ENCODE data around the gene BARHL1. TPM values are rescaled to one million over a fixed set of nuclear protein-coding genes. Genes with fewer than 3 reads are reported as not detected.

Gene BARHL1
- polyA plus RNA-seq, 1 of the 3 experiments (the other 2 are of a cell fraction) = not detected

DNA sequence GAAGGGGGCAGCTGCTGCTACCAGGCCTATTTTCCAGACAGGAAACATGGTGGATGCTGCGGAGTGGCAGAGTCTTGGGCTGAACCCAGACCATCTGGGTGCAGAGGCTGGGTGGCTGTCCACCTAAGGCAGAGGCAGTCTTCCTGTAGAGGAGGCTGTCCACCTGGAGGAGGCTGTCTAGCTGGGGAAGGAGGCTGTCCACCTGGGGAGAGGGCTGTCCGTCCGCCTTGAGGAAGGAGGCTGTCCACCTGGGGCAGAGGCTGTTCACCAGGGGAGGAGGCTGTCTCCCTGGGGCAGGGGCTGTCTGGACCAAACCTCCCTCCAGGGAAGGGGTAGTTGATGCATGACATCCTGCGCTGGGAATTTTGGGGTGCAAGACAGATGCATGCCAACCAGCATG, 39.2 kb upstream of the BARHL1 start:
- Histone ChIP-seq H2AFZ (ENCODE audit: low read depth) (no peak overlapping the region), H3K79me2 (ENCODE audit: insufficient read depth) (no peaks in the 10 kb centered on the region), H4K20me1 (ENCODE audit: insufficient read depth) (no peaks in the 10 kb centered on the region), H3K4me3 (ENCODE audit: low read depth in 2 of 2, low read length in 1 of 2) (no peak overlapping the region), H3K4me1 (ENCODE audit: control insufficient read depth in 1 of 2, insufficient read depth in 2 of 2, low read depth in 1 of 2, low read length in 1 of 2) (peaks cover 0 to 48% of the 10 kb centered on the region in 2 experiments; a peak in 1 of 4 replicates), H3K27me3 (ENCODE audit: insufficient read depth) (no peaks in the 10 kb centered on the region), H3F3A (replicated peaks; ENCODE audit: insufficient read depth) (no peaks in the 10 kb centered on the region), H3K9me2 (no peaks in the 10 kb centered on the region), H3K9me3 (no peaks in the 10 kb centered on the region), H3K4me2 (no peak overlapping the region), H3K27ac (ENCODE audit: low read depth in 2 of 2, low read length in 1 of 2) (no peak overlapping the region), H3K9ac (no peak overlapping the region), H3K36me3 (replicated peaks in 1 of 2; ENCODE audit: control insufficient read depth in 1 of 2, insufficient read depth in 2 of 2, low read length in 1 of 2) (no peaks in the 10 kb centered on the region)
- no peak for TF ChIP-seq ELF1 (IDR thresholded peaks at IDR 0.05)
- no peak for TF ChIP-seq YY1 (IDR thresholded peaks at IDR 0.05; ENCODE audit: low read depth)
- TF ChIP-seq RAD21 (IDR thresholded peaks at IDR 0.05; ENCODE audit: low read length) = no peak
- TF ChIP-seq, protein P1, sequence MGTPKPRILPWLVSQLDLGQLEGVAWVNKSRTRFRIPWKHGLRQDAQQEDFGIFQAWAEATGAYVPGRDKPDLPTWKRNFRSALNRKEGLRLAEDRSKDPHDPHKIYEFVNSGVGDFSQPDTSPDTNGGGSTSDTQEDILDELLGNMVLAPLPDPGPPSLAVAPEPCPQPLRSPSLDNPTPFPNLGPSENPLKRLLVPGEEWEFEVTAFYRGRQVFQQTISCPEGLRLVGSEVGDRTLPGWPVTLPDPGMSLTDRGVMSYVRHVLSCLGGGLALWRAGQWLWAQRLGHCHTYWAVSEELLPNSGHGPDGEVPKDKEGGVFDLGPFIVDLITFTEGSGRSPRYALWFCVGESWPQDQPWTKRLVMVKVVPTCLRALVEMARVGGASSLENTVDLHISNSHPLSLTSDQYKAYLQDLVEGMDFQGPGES (IDR thresholded peaks at IDR 0.05; ENCODE audit: low read depth, low read length) = no peak
- TF ChIP-seq FOSL2 (IDR thresholded peaks at IDR 0.05; ENCODE audit: borderline replicate concordance, low read depth) = no peak
- TF ChIP-seq, protein P2, sequence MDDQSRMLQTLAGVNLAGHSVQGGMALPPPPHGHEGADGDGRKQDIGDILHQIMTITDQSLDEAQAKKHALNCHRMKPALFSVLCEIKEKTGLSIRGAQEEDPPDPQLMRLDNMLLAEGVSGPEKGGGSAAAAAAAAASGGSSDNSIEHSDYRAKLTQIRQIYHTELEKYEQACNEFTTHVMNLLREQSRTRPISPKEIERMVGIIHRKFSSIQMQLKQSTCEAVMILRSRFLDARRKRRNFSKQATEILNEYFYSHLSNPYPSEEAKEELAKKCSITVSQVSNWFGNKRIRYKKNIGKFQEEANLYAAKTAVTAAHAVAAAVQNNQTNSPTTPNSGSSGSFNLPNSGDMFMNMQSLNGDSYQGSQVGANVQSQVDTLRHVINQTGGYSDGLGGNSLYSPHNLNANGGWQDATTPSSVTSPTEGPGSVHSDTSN (IDR thresholded peaks at IDR 0.05) = no peak
- no peak for DNase-seq
- ChIA-PET CTCF (interaction anchor here (2.7 kb wide), 1 partner anchor 32 kb away, joined by 8 read pairs; no protein-coding TSS in a partner anchor), POLR2A (no interaction called here)
- WGBS (ENCODE audit: low lambda C conversion rate) = 95% methylated on average over 2 of the region's 4 CpGs

DNA sequence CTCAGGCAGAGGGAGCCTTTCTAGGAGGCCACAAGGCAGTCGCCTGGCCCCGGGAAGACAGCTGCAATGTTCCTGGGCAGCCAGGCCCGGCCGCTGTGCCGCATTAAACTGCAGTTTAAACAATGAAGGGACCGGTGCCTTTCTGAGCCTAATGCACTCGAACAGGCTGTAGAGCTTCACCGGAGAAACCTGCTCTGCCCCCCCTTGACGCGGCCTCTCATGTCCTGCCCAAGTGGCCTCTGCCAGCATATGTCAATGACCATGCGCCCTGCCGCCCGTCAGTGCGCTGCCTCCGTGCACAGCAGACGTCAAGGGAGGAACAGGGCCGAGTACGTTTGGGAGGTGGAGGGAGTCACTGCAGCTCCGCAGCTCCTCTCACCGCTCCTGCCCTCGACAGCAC, 38.4 kb upstream of the BARHL1 start:
- H3K27me3 ChIP-seq (ENCODE audit: insufficient read depth) = no peaks in the 10 kb centered on the region
- no peaks in the 10 kb centered on the region for H3K9me3 ChIP-seq
- peaks cover 0 to 49% of the 10 kb centered on the region in 2 experiments; a peak in 1 of 4 replicates for H3K4me1 ChIP-seq (ENCODE audit: control insufficient read depth in 1 of 2, insufficient read depth in 2 of 2, low read depth in 1 of 2, low read length in 1 of 2)
- no peaks in the 10 kb centered on the region for H3F3A ChIP-seq (replicated peaks; ENCODE audit: insufficient read depth)
- DNase-seq = no peak
- no peak overlapping the region for H3K4me3 ChIP-seq (ENCODE audit: low read depth in 2 of 2, low read length in 1 of 2)
- CTCF ChIA-PET = interaction anchor here (0.8 to 2.7 kb wide), 2 partner anchors 31 to 134 kb away, joined by 3 to 8 read pairs; partner anchors contain the start of gene CFAP77
- 89% methylated on average over 14 of the region's 21 CpGs for WGBS (ENCODE audit: low lambda C conversion rate)
- no peaks in the 10 kb centered on the region for H3K36me3 ChIP-seq (replicated peaks in 1 of 2; ENCODE audit: control insufficient read depth in 1 of 2, insufficient read depth in 2 of 2, low read length in 1 of 2)
- no peaks in the 10 kb centered on the region for H3K79me2 ChIP-seq (ENCODE audit: insufficient read depth)
- no peaks in the 10 kb centered on the region for H4K20me1 ChIP-seq (ENCODE audit: insufficient read depth)
- H3K9me2 ChIP-seq = no peaks in the 10 kb centered on the region
- POLR2A ChIA-PET = no interaction called here
- H3K9ac ChIP-seq = no peak overlapping the region
- H3K27ac ChIP-seq (ENCODE audit: low read depth in 2 of 2, low read length in 1 of 2) = no peak overlapping the region
- no peak overlapping the region for H2AFZ ChIP-seq (ENCODE audit: low read depth)
- no peak overlapping the region for H3K4me2 ChIP-seq
- TF ChIP-seq TAF1 (IDR thresholded peaks at IDR 0.05; ENCODE audit: borderline replicate concordance, low read depth, low read length) = no peak
- TF ChIP-seq POLR2AphosphoS5 (IDR thresholded peaks at IDR 0.05; ENCODE audit: low read depth, low read length) = no peak
- TF ChIP-seq FOSL2 (IDR thresholded peaks at IDR 0.05; ENCODE audit: borderline replicate concordance, low read depth) = no peak
- TF ChIP-seq GABPA (IDR thresholded peaks at IDR 0.05; ENCODE audit: low read depth) = no peak
- no peak for TF ChIP-seq SMC3 (IDR thresholded peaks at IDR 0.05; ENCODE audit: low read depth, low read length)
- TF ChIP-seq, protein P1 (IDR thresholded peaks at IDR 0.05; ENCODE audit: low read depth, low read length) = no peak
- no peak for TF ChIP-seq FOXM1 (IDR thresholded peaks at IDR 0.05; ENCODE audit: low read depth)
- no peak for TF ChIP-seq EP300 (IDR thresholded peaks at IDR 0.05; ENCODE audit: borderline replicate concordance in 1 of 2, low read depth in 1 of 2, low read length in 1 of 2)
- no peak for TF ChIP-seq NRF1 (IDR thresholded peaks at IDR 0.05; ENCODE audit: low read depth, low read length)
- no peak for TF ChIP-seq YY1 (IDR thresholded peaks at IDR 0.05; ENCODE audit: low read depth)
- no peak for TF ChIP-seq USF2 (IDR thresholded peaks at IDR 0.05; ENCODE audit: borderline replicate concordance, low read depth, low read length)
- TF ChIP-seq, protein P3, sequence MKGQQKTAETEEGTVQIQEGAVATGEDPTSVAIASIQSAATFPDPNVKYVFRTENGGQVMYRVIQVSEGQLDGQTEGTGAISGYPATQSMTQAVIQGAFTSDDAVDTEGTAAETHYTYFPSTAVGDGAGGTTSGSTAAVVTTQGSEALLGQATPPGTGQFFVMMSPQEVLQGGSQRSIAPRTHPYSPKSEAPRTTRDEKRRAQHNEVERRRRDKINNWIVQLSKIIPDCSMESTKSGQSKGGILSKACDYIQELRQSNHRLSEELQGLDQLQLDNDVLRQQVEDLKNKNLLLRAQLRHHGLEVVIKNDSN (IDR thresholded peaks at IDR 0.05; ENCODE audit: borderline replicate concordance, low read depth) = no peak
- TF ChIP-seq RAD21 (IDR thresholded peaks at IDR 0.05; ENCODE audit: low read length) = no peak
- no peak for TF ChIP-seq MEF2A (IDR thresholded peaks at IDR 0.05; ENCODE audit: borderline replicate concordance, low read depth)
- no peak for TF ChIP-seq NFIC (IDR thresholded peaks at IDR 0.05; ENCODE audit: borderline replicate concordance)
- no peak for TF ChIP-seq ZBTB33 (IDR thresholded peaks at IDR 0.05; ENCODE audit: borderline replicate concordance, low read depth)
- no peak for TF ChIP-seq CHD2 (IDR thresholded peaks at IDR 0.05; ENCODE audit: low read length, partially characterized antibody)
- TF ChIP-seq, protein P4, sequence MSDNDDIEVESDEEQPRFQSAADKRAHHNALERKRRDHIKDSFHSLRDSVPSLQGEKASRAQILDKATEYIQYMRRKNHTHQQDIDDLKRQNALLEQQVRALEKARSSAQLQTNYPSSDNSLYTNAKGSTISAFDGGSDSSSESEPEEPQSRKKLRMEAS (IDR thresholded peaks at IDR 0.05; ENCODE audit: low read depth) = no peak

All from SK-N-SH (cell line).